GM11168 (cell line): ENCODE data around the gene TICAM2.

Source experiments
- in situ Hi-C: fragments of 300-500 bp; cut with MboI; formaldehyde crosslinking; loops from one replicate; pipeline ENCODE4 v1.12.0; 2022; ENCODE audit warnings: low sequenced_read_pairs; ENCODE audit not compliant: unreplicated experiment

The TICAM2 gene

GRCh38 chr5:115575167-115576070 is 26.9 kb downstream of the TICAM2 start:
- in situ Hi-C loops: no loop called here

GRCh38 chr5:115573133-115573532 is 29.1 kb downstream of the TICAM2 start:
- in situ Hi-C loops: no loop called here

DNA sequence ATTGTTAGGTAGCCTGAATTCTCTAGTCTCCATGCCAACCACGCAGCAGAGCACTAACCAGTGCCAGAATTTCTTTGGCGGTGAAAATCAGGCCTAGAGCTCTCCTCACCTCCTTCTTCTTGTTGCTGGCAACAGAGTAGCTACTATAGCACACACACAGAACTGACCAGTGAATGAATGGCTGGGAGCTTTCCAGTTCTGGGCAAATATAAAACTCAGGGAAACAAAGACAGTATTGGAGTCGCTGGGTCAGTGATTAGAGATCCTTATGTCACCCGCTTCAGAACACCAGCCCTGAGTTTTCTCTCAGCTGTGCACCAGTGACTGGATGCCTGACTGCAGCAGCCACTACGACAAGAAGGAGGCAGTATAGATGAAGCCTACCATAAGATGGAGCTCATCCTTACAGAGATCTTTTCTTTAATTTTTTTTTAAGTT is 30.8 kb downstream of the TICAM2 start:
- in situ Hi-C loops: no loop called here

DNA sequence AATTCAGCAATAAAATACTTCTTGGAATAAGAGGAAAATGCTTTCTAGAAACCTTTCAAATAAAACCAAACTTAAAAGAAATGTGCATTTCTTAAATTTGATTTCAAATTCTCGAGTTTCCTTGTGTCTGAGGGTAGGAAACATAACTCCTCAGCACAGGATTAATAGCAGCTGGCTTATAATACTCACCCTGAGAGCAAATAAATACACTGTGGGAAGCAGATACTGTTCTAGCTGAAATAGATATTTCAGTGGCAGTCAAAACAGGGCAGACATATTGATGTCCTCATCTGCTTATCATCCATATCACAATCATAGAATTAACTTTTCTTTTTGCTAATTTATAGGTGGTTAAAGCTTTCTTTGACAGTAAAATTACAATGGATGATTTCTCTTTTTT is 33.6 kb downstream of the TICAM2 start:
- in situ Hi-C loops: no loop called here

DNA sequence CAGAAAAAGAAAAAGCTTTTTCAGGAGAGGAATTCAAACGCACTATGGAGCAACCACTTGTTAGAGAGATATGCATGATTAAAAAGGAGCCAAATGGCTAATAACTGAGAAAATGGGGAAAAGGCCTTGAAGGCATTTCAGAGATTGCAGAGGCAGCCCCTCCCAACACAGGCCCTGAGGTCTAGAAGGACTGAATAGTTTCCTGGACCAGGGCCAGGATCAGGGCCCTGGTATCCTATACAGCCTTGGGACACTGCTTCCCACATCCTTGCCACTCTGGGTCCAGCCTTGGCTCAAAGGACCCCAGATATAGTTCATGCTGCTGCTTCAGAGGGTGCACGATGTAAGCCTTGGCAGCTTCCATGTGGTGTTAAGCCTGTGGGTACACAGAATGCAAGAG is 37.0 kb downstream of the TICAM2 start:
- in situ Hi-C loops: no loop called here

DNA sequence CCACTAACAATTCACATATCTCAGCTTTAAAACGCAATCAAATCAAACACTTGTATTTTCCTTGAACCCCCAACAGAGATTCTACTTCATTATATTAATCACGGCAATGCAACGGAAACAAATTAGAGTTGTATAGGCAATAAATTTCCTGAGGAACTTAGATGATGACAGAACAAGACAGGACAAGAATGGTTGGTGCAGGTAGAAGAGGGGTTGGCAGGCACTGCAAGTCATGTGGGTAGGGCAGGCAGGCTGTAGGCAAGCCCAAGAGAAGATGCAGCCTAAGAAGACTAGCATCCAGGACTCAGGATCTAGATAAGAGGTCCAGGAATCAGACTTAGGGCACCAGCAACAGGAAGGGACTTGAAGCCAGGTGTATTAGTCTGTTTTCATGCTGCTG is 41.1 kb downstream of the TICAM2 start:
- in situ Hi-C loops: no loop called here

DNA sequence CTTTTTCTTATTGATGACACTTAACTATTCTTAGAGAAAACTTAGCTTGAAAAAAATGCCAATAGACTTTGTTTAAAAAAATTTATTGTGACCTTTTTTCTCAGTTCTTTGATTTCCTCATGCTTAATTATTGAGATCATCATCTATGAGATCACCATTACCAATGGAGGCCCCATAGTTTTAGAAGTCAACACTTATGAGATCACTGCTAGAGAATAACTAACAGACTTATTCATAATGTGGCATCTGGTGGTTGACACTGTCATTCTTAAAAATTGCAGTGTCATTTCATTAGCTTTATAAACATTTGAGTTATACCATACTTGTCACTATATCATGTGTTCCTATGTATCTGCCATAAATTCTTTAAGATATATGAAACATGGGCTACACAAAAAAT is 42.8 kb downstream of the TICAM2 start:
- in situ Hi-C loops: no loop called here

DNA sequence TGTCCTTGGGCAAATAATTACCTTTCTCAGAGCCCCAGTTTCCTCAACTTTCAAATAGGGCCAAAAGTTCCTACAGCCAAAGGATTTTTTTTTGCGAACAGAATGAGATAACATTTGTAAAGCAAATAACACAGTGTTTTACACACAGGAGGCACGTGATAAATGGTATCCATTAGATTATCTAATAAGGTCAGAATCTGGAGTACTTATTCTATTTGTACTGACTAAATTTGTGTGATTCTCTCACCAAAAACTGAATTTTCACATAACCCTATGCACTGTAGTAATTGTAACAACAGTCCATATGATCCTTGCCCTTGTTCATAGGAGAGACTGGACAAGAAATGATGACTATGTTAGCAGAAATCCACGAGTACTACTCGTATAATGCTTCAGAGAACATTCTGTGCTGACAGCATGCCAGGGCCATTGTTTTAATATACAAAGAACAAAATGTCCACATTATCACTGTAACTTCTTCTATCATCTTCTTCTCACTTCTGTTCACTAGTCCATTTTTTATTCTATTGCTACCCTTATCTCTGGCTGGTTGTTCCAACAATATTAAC is 43.8 kb downstream of the TICAM2 start:
- in situ Hi-C loops: no loop called here

DNA sequence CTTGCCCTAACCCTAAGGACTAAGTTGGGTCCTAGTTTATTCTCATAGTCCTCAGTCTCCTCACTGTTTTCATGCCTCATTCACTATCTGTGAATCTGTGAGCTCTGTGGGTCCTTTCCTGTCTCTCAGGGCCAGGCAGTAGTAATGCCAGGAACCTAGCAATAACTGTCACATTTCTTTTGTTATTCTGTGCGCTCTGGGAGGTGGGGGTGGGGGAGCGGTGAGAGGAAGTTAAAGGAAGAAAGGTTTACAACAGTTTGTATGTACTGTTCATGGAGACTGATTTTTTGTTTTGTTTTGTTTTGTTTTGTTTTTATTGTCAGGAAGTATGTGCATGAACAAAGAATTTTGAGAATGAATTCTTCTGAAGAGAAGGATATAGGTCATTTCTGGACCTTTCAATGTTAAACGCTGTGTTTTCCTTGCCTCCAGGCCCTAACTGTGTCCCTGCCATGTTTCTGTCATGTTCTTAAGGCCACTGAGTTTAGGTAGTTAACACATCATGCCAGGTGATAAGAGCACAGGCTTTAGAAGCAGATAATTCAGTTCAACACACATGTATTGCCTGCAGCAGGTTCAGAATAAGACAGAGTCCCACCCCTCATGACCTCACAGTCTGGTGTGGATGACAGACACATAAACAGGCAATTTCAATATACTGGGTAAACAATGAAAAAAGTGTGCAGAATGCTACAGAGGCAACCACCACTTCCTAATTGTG is 44.5 kb downstream of the TICAM2 start:
- in situ Hi-C loops: no loop called here

DNA sequence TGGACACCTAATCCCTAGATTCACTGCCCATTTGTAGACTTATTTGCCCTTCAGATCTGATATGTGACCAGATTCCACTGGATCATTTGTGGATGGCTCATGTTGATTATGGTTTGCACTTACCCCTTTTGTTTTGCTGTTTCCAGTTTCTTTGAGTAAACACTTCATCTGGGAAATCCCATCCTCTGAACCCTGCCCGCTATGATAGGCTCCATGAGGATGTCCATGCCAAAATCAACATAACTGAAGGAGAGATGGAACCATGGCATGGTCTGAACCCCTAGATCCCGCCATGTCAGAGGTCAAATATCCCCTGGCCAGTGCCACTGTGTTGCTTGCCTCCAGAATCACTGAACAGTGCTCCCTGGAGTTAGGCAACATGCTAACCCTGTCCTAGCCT is 46.0 kb downstream of the TICAM2 start:
- in situ Hi-C loops: no loop called here

DNA sequence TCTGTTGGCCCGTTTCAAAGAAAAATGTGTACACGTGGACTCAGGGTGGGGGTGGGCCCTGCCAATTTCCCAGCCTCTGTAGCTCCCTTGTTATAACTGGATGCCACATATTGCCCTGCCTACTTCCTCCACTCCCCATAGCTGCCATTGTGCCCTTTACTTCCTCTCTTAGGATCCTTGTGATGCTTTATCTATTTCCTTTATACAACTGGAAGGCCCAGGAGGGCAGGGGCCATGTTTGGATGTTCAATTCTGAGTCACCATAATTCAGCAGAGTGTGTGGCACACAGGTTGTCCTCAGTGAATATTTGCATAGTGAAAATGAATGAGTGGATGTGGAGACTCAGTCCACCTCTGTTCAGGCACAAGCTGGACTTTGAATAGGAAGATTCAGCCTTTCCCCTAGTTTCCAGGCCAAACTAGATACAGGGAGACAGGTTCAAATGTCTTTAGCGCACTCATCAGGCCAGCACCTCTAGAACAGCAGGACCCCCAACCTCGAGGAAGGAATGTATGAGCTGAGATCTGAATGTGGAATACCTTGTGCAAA is 47.1 kb downstream of the TICAM2 start:
- in situ Hi-C loops: no loop called here

GRCh38 chr5:115553082-115553481 is 49.2 kb downstream of the TICAM2 start:
- in situ Hi-C loops: no loop called here

DNA sequence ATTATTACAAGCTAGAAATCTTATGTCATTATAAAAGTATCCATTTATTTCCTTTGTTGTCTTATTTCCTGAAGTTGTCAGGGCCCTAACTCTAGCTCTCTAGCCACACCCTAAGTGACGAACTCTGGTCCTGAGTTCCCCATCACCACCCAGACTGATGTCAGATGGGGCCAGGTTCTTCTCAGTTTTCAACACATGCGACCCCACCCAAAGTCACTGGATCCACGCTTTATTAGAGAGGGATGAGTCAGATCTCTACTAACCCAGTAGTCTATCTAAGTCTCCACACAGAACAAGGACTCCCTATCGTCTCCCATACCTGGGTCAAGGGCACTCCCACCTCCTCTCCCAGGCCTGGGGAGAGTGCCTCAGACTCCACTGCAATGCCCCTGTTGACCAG is 50.9 kb downstream of the TICAM2 start:
- in situ Hi-C loops: no loop called here

DNA sequence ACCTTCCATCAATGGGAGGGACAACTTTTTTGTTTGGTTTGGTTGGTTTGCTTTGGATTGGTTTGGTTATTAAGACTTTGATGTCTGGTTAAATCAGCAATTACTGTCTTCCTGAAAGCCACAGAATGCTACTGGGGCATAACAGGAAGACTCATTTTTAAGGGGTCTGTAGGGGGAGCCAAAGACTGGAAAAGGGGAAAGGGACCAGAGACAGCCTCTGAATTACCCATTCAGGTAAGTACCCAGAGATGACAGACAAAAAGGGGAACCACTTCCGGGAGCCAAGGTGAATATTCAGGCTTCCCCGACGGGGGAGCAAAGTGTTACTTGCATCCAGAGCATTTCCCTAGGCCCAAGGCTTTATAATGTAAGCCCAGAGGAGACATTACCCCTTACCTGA is 53.1 kb downstream of the TICAM2 start:
- in situ Hi-C loops: no loop called here

GRCh38 chr5:115548683-115549082 is 53.6 kb downstream of the TICAM2 start:
- in situ Hi-C loops: no loop called here

- in situ Hi-C loops: no loop called here
Measured at GRCh38 chr5:115545351-115545882, 56.9 kb downstream of the TICAM2 start.

- in situ Hi-C loops: no loop called here
Measured at GRCh38 chr5:115544436-115545350, 57.6 kb downstream of the TICAM2 start, which contains the start of gene FEM1C. TSS of gene FEM1C (minus strand) at chr5:115544775. CDS start at chr5:115543493, 1,282 bp downstream.

- in situ Hi-C loops: no loop called here
Measured at GRCh38 chr5:115544043-115544435, 58.2 kb downstream of the TICAM2 start.

DNA sequence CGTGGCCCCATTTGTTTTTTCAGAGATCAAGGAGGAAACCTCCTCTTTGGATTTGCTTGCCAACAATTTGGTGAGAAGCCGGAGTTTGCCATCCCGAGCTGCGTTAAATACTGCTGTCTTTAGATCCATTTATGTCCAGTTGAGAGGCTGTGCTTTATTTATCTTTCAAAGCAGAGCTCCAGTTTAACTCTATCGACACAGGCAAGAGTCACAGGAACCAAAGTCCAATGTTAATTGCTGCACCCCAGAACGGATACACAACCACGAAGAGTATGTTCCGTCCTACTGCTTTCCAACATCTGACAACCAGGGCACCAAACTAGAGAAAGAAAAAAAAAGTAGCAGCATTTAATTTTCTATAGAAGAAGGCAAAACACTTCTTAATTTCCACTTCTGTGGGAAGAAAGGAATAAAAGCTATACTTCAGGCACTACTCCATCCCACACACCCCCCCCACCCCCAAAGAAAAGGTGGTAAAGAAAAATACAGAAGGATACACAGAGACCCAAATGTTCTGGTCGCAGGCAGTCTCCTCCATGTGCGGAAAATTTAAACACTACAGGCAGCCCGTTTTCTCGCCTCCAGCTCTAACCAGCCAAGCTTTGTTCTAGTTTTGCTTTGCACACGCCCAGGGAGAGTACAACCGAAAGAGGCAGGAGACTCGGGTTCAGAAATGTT is 58.8 kb downstream of the TICAM2 start:
- in situ Hi-C loops: no loop called here
